Liver (tissue), 3 donors: ENCODE measurements around the gene SLC9C2.

Source experiments
- GABPA ChIP-seq, 2 donors: IDR thresholded peaks in 1 of 2; conservative IDR thresholded peaks in 1 of 2; 2 replicates each; pipeline ENCODE4 v1.6.1; 2016; ENCODE audit warnings: antibody characterized with exemption in 2 of 2, mild to moderate bottlenecking in 1 of 2, moderate library complexity in 1 of 2
- RXRA ChIP-seq, 2 donors: IDR thresholded peaks; 2 replicates each; pipeline ENCODE4 v1.6.1; 2017 to 2018; ENCODE audit warnings: antibody characterized with exemption in 2 of 2, mild to moderate bottlenecking in 1 of 2
- TF ChIP-seq, protein P1 (sequence below): fragments of 150-350 bp; IDR thresholded peaks from 2 replicates; pipeline ENCODE4 v1.5.1; 2017; ENCODE audit warnings: improper control_type of control experiment, low read depth, low read length; ENCODE audit not compliant: missing input control
- TF ChIP-seq, protein P2 (sequence below): IDR thresholded peaks from 2 replicates; pipeline ENCODE4 v1.6.1; 2016; ENCODE audit warnings: antibody characterized with exemption, mild to moderate bottlenecking
- donor health status: healthy.
- donor health status: healthy.

DNA sequence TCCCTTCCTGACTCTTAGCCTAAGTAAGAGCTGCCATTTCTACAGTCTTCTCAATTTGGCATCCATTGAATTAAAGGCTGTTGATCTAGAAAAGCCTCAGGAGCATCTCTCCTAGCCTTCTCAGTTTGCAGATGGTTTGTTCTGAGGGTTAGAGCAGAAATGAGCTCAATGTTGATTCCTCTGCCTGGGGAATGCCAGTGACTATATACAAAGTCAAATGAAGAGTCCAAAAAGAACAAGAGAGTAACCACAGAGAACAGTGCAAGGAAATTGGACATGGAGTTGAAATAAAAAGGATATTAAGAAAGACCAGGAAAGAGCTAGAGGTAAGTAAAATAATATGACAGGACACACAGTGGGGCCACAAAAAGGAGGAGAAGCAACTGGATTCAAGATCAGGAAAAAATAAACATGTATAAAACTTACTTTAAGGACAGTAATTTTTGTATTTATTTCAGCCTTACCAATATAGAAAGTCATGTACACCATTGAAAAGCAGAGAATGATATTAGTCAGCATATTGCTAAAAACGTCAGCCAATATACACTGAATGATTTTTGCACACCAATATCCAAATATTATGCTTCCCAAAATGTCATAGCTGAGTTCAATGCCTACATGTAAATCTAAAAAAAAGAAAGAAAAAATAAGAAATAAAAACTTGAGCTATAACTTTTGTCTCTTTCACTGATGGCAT, 21.3 kb downstream of the SLC9C2 start:
- TF ChIP-seq, protein P1, sequence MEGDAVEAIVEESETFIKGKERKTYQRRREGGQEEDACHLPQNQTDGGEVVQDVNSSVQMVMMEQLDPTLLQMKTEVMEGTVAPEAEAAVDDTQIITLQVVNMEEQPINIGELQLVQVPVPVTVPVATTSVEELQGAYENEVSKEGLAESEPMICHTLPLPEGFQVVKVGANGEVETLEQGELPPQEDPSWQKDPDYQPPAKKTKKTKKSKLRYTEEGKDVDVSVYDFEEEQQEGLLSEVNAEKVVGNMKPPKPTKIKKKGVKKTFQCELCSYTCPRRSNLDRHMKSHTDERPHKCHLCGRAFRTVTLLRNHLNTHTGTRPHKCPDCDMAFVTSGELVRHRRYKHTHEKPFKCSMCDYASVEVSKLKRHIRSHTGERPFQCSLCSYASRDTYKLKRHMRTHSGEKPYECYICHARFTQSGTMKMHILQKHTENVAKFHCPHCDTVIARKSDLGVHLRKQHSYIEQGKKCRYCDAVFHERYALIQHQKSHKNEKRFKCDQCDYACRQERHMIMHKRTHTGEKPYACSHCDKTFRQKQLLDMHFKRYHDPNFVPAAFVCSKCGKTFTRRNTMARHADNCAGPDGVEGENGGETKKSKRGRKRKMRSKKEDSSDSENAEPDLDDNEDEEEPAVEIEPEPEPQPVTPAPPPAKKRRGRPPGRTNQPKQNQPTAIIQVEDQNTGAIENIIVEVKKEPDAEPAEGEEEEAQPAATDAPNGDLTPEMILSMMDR, result no peak
- TF ChIP-seq, protein P2, sequence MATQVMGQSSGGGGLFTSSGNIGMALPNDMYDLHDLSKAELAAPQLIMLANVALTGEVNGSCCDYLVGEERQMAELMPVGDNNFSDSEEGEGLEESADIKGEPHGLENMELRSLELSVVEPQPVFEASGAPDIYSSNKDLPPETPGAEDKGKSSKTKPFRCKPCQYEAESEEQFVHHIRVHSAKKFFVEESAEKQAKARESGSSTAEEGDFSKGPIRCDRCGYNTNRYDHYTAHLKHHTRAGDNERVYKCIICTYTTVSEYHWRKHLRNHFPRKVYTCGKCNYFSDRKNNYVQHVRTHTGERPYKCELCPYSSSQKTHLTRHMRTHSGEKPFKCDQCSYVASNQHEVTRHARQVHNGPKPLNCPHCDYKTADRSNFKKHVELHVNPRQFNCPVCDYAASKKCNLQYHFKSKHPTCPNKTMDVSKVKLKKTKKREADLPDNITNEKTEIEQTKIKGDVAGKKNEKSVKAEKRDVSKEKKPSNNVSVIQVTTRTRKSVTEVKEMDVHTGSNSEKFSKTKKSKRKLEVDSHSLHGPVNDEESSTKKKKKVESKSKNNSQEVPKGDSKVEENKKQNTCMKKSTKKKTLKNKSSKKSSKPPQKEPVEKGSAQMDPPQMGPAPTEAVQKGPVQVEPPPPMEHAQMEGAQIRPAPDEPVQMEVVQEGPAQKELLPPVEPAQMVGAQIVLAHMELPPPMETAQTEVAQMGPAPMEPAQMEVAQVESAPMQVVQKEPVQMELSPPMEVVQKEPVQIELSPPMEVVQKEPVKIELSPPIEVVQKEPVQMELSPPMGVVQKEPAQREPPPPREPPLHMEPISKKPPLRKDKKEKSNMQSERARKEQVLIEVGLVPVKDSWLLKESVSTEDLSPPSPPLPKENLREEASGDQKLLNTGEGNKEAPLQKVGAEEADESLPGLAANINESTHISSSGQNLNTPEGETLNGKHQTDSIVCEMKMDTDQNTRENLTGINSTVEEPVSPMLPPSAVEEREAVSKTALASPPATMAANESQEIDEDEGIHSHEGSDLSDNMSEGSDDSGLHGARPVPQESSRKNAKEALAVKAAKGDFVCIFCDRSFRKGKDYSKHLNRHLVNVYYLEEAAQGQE, result no peak
- TF ChIP-seq RXRA (IDR thresholded peaks at IDR 0.05) (no peak), GABPA (IDR thresholded peaks at IDR 0.05 in 1 of 2, conservative IDR thresholded peaks at IDR 0.05 in 1 of 2) (no peak)
